WTC11 (cell line): ENCODE data around the gene MT1G.

ENCODE experiments used
- CTCF ChIP-seq: fragments of 200-600 bp; IDR thresholded peaks from 2 replicates; pipeline ENCODE4 v1.8.0; 2022; ENCODE audit warnings: antibody characterized with exemption
- FOXJ3 ChIP-seq: sonication (generic); formaldehyde crosslinking; IDR thresholded peaks from 2 replicates; pipeline ENCODE4 v1.9.0; 2021; ENCODE audit warnings: missing genetic modification reagents, mild to moderate bottlenecking, borderline replicate concordance
- NFE2L1 ChIP-seq: sonication (generic); formaldehyde crosslinking; IDR thresholded peaks from 2 replicates; pipeline ENCODE4 v1.8.1; 2023; ENCODE audit warnings: missing genetic modification reagents
- SOX15 ChIP-seq: fragments of 250-450 bp; sonication (Bioruptor Pico); IDR thresholded peaks from 2 replicates; pipeline ENCODE4 v1.9.0; 2021; ENCODE audit warnings: mild to moderate bottlenecking
- TCF7 ChIP-seq: sonication (generic); formaldehyde crosslinking; IDR thresholded peaks from 2 replicates; pipeline ENCODE4 v1.8.0; 2022; ENCODE audit warnings: mild to moderate bottlenecking, low read depth, missing genetic modification reagents, moderate library complexity
- ZNF121 ChIP-seq: sonication (generic); formaldehyde crosslinking; IDR thresholded peaks from 2 replicates; pipeline ENCODE4 v1.8.0; 2023; ENCODE audit warnings: missing genetic modification reagents
- TF ChIP-seq, protein P1 (sequence below): sonication (generic); formaldehyde crosslinking; conservative IDR thresholded peaks from 2 replicates; pipeline ENCODE4 v1.8.1; 2023; ENCODE audit warnings: mild to moderate bottlenecking, low read depth, missing genetic modification reagents, moderate library complexity
- TF ChIP-seq, protein P2 (sequence below): sonication (generic); formaldehyde crosslinking; IDR thresholded peaks from 2 replicates; pipeline ENCODE4 v1.8.0; 2022; ENCODE audit warnings: mild to moderate bottlenecking, missing genetic modification reagents

DNA sequence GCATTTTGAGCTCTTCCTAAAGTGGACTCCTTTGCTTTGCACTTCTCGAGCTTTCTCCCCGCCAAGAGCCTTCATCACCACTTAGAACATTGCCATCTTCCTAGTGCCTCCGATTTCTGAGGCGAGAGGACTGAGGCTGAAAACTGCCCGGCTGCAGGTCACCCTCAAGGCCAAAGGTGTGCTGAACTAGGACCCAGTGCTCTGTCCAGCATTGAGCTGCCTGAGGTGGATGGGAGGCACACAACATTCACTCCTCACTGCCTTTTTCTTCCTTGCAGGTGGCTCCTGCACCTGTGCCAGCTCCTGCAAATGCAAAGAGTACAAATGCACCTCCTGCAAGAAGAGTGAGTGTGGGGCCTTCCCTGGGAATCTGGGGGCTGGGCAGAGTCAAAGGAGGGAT, 24.0 kb downstream of the MT1G start:
- no peak for TF ChIP-seq TCF7 (CRISPR knock-in tag)
- TF ChIP-seq, protein P1, sequence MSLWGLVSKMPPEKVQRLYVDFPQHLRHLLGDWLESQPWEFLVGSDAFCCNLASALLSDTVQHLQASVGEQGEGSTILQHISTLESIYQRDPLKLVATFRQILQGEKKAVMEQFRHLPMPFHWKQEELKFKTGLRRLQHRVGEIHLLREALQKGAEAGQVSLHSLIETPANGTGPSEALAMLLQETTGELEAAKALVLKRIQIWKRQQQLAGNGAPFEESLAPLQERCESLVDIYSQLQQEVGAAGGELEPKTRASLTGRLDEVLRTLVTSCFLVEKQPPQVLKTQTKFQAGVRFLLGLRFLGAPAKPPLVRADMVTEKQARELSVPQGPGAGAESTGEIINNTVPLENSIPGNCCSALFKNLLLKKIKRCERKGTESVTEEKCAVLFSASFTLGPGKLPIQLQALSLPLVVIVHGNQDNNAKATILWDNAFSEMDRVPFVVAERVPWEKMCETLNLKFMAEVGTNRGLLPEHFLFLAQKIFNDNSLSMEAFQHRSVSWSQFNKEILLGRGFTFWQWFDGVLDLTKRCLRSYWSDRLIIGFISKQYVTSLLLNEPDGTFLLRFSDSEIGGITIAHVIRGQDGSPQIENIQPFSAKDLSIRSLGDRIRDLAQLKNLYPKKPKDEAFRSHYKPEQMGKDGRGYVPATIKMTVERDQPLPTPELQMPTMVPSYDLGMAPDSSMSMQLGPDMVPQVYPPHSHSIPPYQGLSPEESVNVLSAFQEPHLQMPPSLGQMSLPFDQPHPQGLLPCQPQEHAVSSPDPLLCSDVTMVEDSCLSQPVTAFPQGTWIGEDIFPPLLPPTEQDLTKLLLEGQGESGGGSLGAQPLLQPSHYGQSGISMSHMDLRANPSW (CRISPR knock-in tag): no peak
- TF ChIP-seq, protein P2, sequence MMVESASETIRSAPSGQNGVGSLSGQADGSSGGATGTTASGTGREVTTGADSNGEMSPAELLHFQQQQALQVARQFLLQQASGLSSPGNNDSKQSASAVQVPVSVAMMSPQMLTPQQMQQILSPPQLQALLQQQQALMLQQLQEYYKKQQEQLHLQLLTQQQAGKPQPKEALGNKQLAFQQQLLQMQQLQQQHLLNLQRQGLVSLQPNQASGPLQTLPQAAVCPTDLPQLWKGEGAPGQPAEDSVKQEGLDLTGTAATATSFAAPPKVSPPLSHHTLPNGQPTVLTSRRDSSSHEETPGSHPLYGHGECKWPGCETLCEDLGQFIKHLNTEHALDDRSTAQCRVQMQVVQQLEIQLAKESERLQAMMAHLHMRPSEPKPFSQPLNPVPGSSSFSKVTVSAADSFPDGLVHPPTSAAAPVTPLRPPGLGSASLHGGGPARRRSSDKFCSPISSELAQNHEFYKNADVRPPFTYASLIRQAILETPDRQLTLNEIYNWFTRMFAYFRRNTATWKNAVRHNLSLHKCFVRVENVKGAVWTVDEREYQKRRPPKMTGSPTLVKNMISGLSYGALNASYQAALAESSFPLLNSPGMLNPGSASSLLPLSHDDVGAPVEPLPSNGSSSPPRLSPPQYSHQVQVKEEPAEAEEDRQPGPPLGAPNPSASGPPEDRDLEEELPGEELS (CRISPR knock-in tag): no peak
- no peak for TF ChIP-seq FOXJ3 (CRISPR knock-in tag)
- no peak for TF ChIP-seq CTCF
- TF ChIP-seq SOX15: no peak
- TF ChIP-seq ZNF121 (CRISPR knock-in tag): no peak
- TF ChIP-seq NFE2L1 (CRISPR knock-in tag): no peak
